Measurements from ENCODE around the gene PNMA6F.

The PNMA6F gene

GRCh38 chrX:153321381-153322124 is at the start of gene PNMA6F:
Gene PNMA6F, minus strand, starts transcription at chrX:153321767. Its CDS starts 1,093 bp downstream, at chrX:153320674.
- ATAC-seq (ENCODE audit: low read depth) = no peak
- no peak within 1 kb of the TSS for H3K4me3 Mint-ChIP-seq
- peaks cover 2% of the 10 kb centered on the region for H3K36me3 Mint-ChIP-seq

GRCh38 chrX:153371256-153371655 is 49.7 kb upstream of the PNMA6F start:
- no peak overlapping the region for H3K4me3 Mint-ChIP-seq
- H3K36me3 Mint-ChIP-seq = peaks cover 4% of the 10 kb centered on the region
- H3K4me1 Mint-ChIP-seq = peaks cover 2% of the 10 kb centered on the region
- H3K9me3 Mint-ChIP-seq = no peaks in the 10 kb centered on the region
- ATAC-seq (ENCODE audit: low read depth) = no peak
- no peak overlapping the region for H3K27ac Mint-ChIP-seq
- no peak for DNase-seq (ENCODE audit: low spot score in 2 of 2)
- H3K27me3 Mint-ChIP-seq = peaks cover 13% of the 10 kb centered on the region

More at GRCh38 chrX:153321381-153322124, at the start of gene PNMA6F:
- Mint-ChIP-seq H3K4me1 (no peaks in the 10 kb centered on the region), H3K9me3 (no peaks in the 10 kb centered on the region), H3K27me3 (peaks cover 11% of the 10 kb centered on the region), H3K27ac (no peak within 1 kb of the TSS)
- no peak for DNase-seq (ENCODE audit: low spot score in 2 of 2)

GRCh38 chrX:153370293-153371055 is 48.9 kb upstream of the PNMA6F start:
- H3K27me3 Mint-ChIP-seq = peaks cover 13% of the 10 kb centered on the region
- no peak overlapping the region for H3K4me3 Mint-ChIP-seq
- no peaks in the 10 kb centered on the region for H3K9me3 Mint-ChIP-seq
- peaks cover 2% of the 10 kb centered on the region for H3K4me1 Mint-ChIP-seq
- no peak overlapping the region for H3K27ac Mint-ChIP-seq
- no peak for DNase-seq (ENCODE audit: low spot score in 2 of 2)
- no peak for ATAC-seq (ENCODE audit: low read depth)
- peaks cover 4% of the 10 kb centered on the region for H3K36me3 Mint-ChIP-seq

- H3K9me3 Mint-ChIP-seq = no peaks in the 10 kb centered on the region
- peaks cover 8% of the 10 kb centered on the region for H3K27me3 Mint-ChIP-seq
- H3K27ac Mint-ChIP-seq = no peak overlapping the region
- no peak overlapping the region for H3K4me3 Mint-ChIP-seq
- no peak for ATAC-seq (ENCODE audit: low read depth)
- H3K36me3 Mint-ChIP-seq = peaks cover 4% of the 10 kb centered on the region
- peaks cover 2% of the 10 kb centered on the region for H3K4me1 Mint-ChIP-seq
- DNase-seq (ENCODE audit: low spot score in 2 of 2) = no peak
These were observed 45.4 kb upstream of the PNMA6F start for GRCh38 chrX:153366878-153367538.

- no peak overlapping the region for H3K27ac Mint-ChIP-seq
These were observed 44.6 kb upstream of the PNMA6F start for GRCh38 chrX:153366119-153366518.

GRCh38 chrX:153365670-153366069 is 44.1 kb upstream of the PNMA6F start:
- no peak for DNase-seq (ENCODE audit: low spot score in 2 of 2)
- Mint-ChIP-seq H3K9me3 (no peaks in the 10 kb centered on the region), H3K36me3 (peaks cover 4% of the 10 kb centered on the region), H3K27me3 (peaks cover 4% of the 10 kb centered on the region), H3K27ac (no peak overlapping the region), H3K4me3 (no peak overlapping the region), H3K4me1 (peaks cover 2% of the 10 kb centered on the region)
- no peak for ATAC-seq (ENCODE audit: low read depth)

More at GRCh38 chrX:153366119-153366518, 44.6 kb upstream of the PNMA6F start:
- no peaks in the 10 kb centered on the region for H3K9me3 Mint-ChIP-seq
- peaks cover 6% of the 10 kb centered on the region for H3K27me3 Mint-ChIP-seq
- peaks cover 2% of the 10 kb centered on the region for H3K4me1 Mint-ChIP-seq
- DNase-seq (ENCODE audit: low spot score in 2 of 2) (no peak), ATAC-seq (ENCODE audit: low read depth) (no peak)
- H3K36me3 Mint-ChIP-seq = peaks cover 4% of the 10 kb centered on the region
- no peak overlapping the region for H3K4me3 Mint-ChIP-seq

- no peaks in the 10 kb centered on the region for H3K9me3 Mint-ChIP-seq
- no peak overlapping the region for H3K27ac Mint-ChIP-seq
These were observed 40.3 kb upstream of the PNMA6F start for GRCh38 chrX:153361781-153362397.

GRCh38 chrX:153357877-153358276 is 36.3 kb upstream of the PNMA6F start:
- ATAC-seq (ENCODE audit: low read depth) (no peak), DNase-seq (ENCODE audit: low spot score in 2 of 2) (no peak)
- H3K4me3 Mint-ChIP-seq = no peak overlapping the region
- H3K4me1 Mint-ChIP-seq = no peaks in the 10 kb centered on the region
- no peaks in the 10 kb centered on the region for H3K27me3 Mint-ChIP-seq
- no peak overlapping the region for H3K27ac Mint-ChIP-seq
- H3K36me3 Mint-ChIP-seq = peaks cover 1% of the 10 kb centered on the region
- no peaks in the 10 kb centered on the region for H3K9me3 Mint-ChIP-seq

More at GRCh38 chrX:153361781-153362397, 40.3 kb upstream of the PNMA6F start:
- no peak for ATAC-seq (ENCODE audit: low read depth)
- no peaks in the 10 kb centered on the region for H3K27me3 Mint-ChIP-seq
- no peak for DNase-seq (ENCODE audit: low spot score in 2 of 2)
- H3K4me1 Mint-ChIP-seq = no peaks in the 10 kb centered on the region
- peaks cover 1% of the 10 kb centered on the region for H3K36me3 Mint-ChIP-seq
- H3K4me3 Mint-ChIP-seq = no peak overlapping the region

- Mint-ChIP-seq H3K9me3 (no peaks in the 10 kb centered on the region), H3K27ac (no peak overlapping the region), H3K4me3 (no peak overlapping the region), H3K36me3 (peaks cover 11% of the 10 kb centered on the region), H3K27me3 (no peaks in the 10 kb centered on the region), H3K4me1 (peaks cover 6% of the 10 kb centered on the region)
- DNase-seq (ENCODE audit: low spot score in 2 of 2) = no peak
- no peak for ATAC-seq (ENCODE audit: low read depth)
These were observed 31.8 kb upstream of the PNMA6F start for GRCh38 chrX:153353416-153353815.

GRCh38 chrX:153352858-153353257 is 31.3 kb upstream of the PNMA6F start:
- H3K4me1 Mint-ChIP-seq = peaks cover 6% of the 10 kb centered on the region
- no peak for ATAC-seq (ENCODE audit: low read depth)

GRCh38 chrX:153351981-153352380 is 30.4 kb upstream of the PNMA6F start:
- H3K4me1 Mint-ChIP-seq = peaks cover 6% of the 10 kb centered on the region
- ATAC-seq (ENCODE audit: low read depth) = no peak
- peaks cover 11% of the 10 kb centered on the region for H3K36me3 Mint-ChIP-seq
- H3K4me3 Mint-ChIP-seq = no peak overlapping the region
- no peaks in the 10 kb centered on the region for H3K27me3 Mint-ChIP-seq
- no peak overlapping the region for H3K27ac Mint-ChIP-seq
- DNase-seq (ENCODE audit: low spot score in 2 of 2) = no peak
- no peaks in the 10 kb centered on the region for H3K9me3 Mint-ChIP-seq

More at GRCh38 chrX:153352858-153353257, 31.3 kb upstream of the PNMA6F start:
- Mint-ChIP-seq H3K4me3 (no peak overlapping the region), H3K27me3 (no peaks in the 10 kb centered on the region), H3K27ac (no peak overlapping the region), H3K36me3 (peaks cover 12% of the 10 kb centered on the region), H3K9me3 (no peaks in the 10 kb centered on the region)
- no peak for DNase-seq (ENCODE audit: low spot score in 2 of 2)

- peaks cover 7% of the 10 kb centered on the region for H3K4me1 Mint-ChIP-seq
- H3K9me3 Mint-ChIP-seq = no peaks in the 10 kb centered on the region
- H3K4me3 Mint-ChIP-seq = no peak overlapping the region
- H3K27ac Mint-ChIP-seq = no peak overlapping the region
- DNase-seq (ENCODE audit: low spot score in 2 of 2) = no peak
- no peaks in the 10 kb centered on the region for H3K27me3 Mint-ChIP-seq
- H3K36me3 Mint-ChIP-seq = peaks cover 20% of the 10 kb centered on the region
- ATAC-seq (ENCODE audit: low read depth) = no peak
These were observed 28.4 kb upstream of the PNMA6F start for GRCh38 chrX:153349952-153350351.

- Mint-ChIP-seq H3K36me3 (peaks cover 25% of the 10 kb centered on the region), H3K27ac (no peak overlapping the region), H3K27me3 (no peaks in the 10 kb centered on the region), H3K4me3 (no peak overlapping the region), H3K9me3 (no peaks in the 10 kb centered on the region), H3K4me1 (peaks cover 11% of the 10 kb centered on the region)
- ATAC-seq (ENCODE audit: low read depth) = no peak
- DNase-seq (ENCODE audit: low spot score in 2 of 2) = no peak
These were observed 26.9 kb upstream of the PNMA6F start for GRCh38 chrX:153348421-153348820.

- no peaks in the 10 kb centered on the region for H3K9me3 Mint-ChIP-seq
- peaks cover 27% of the 10 kb centered on the region for H3K36me3 Mint-ChIP-seq
- peaks cover 11% of the 10 kb centered on the region for H3K4me1 Mint-ChIP-seq
- DNase-seq (ENCODE audit: low spot score in 2 of 2) (no peak), ATAC-seq (ENCODE audit: low read depth) (no peak)
- no peaks in the 10 kb centered on the region for H3K27me3 Mint-ChIP-seq
- H3K4me3 Mint-ChIP-seq = no peak overlapping the region
- H3K27ac Mint-ChIP-seq = no peak overlapping the region
These were observed 26.0 kb upstream of the PNMA6F start for GRCh38 chrX:153347530-153347929.

All from memory B cell (primary cell).